SK-N-MC (cell line): ENCODE results near the gene PPP1R9A.

Experiments
- DNase-seq: peaks from one replicate; pipeline ENCODE4 v3.0.0-alpha.2; 2011; ENCODE audit warnings: low read depth, low spot score
- H3K27ac ChIP-seq: fragments of 200-600 bp; sonication (generic); 2 replicates; pipeline ENCODE4 v1.5.1; 2016; ENCODE audit warnings: mixed run types
- H3K36me3 ChIP-seq: fragments of 200-600 bp; sonication (generic); 2 replicates; pipeline ENCODE4 v1.6.1; 2017; ENCODE audit warnings: antibody characterized with exemption, low read length, mixed read lengths; ENCODE audit not compliant: insufficient read depth
- H3K4me3 ChIP-seq: fragments of 200-600 bp; sonication (generic); 2 replicates; pipeline ENCODE4 v1.5.1; 2016
- H3K9ac ChIP-seq: fragments of 200-600 bp; sonication (generic); 2 replicates; pipeline ENCODE4 v1.8.0; 2017; ENCODE audit warnings: mixed run types, mixed read lengths; ENCODE audit not compliant: insufficient read length
- H3K9me3 ChIP-seq: fragments of 200-600 bp; sonication (generic); 2 replicates; pipeline ENCODE4 v1.6.1; 2017; ENCODE audit warnings: low read depth, mild to moderate bottlenecking, antibody characterized with exemption, low read length, moderate library complexity, mixed read lengths
- EZH2 ChIP-seq: fragments of 200-600 bp; sonication (generic); IDR thresholded peaks from one replicate; pipeline ENCODE4 v1.6.1; 2017; ENCODE audit warnings: antibody characterized with exemption
- FOXP2 ChIP-seq: optimal IDR thresholded peaks from 2 replicates; pipeline ENCODE3; 2011; ENCODE audit warnings: mild to moderate bottlenecking, moderate library complexity; ENCODE audit not compliant: insufficient read depth; ENCODE audit errors: extremely low read length, control extremely low read depth
- POLR2AphosphoS5 ChIP-seq: IDR thresholded peaks from 2 replicates; pipeline ENCODE4 v1.6.1; 2012; ENCODE audit warnings: mild to moderate bottlenecking, low read depth, low read length, borderline replicate concordance

Gene PPP1R9A

GRCh38 chr7:94928168-94928707, 20.8 kb downstream of the PPP1R9A start:
- Histone ChIP-seq H3K4me3 (no peak overlapping the region), H3K9me3 (no peaks in the 10 kb centered on the region), H3K9ac (no peak overlapping the region), H3K27ac (no peak overlapping the region), H3K36me3 (no peaks in the 10 kb centered on the region)
- TF ChIP-seq EZH2 (no peak), FOXP2 (no peak), POLR2AphosphoS5 (no peak)
- DNase-seq: no peak

GRCh38 chr7:94933256-94933990, 26.0 kb downstream of the PPP1R9A start:
- no peak for DNase-seq
- Histone ChIP-seq H3K9ac (no peak overlapping the region), H3K9me3 (no peaks in the 10 kb centered on the region), H3K27ac (no peak overlapping the region), H3K36me3 (no peaks in the 10 kb centered on the region), H3K4me3 (no peak overlapping the region)
- TF ChIP-seq POLR2AphosphoS5 (no peak), EZH2 (no peak), FOXP2 (no peak)

GRCh38 chr7:94939395-94939794, 32.0 kb downstream of the PPP1R9A start:
- H3K27ac ChIP-seq: no peak overlapping the region
- no peak for TF ChIP-seq EZH2
- TF ChIP-seq POLR2AphosphoS5: no peak
- TF ChIP-seq FOXP2: no peak
- no peak overlapping the region for H3K4me3 ChIP-seq
- no peak for DNase-seq
- no peak overlapping the region for H3K9ac ChIP-seq
- no peaks in the 10 kb centered on the region for H3K36me3 ChIP-seq
- H3K9me3 ChIP-seq: no peaks in the 10 kb centered on the region

DNA sequence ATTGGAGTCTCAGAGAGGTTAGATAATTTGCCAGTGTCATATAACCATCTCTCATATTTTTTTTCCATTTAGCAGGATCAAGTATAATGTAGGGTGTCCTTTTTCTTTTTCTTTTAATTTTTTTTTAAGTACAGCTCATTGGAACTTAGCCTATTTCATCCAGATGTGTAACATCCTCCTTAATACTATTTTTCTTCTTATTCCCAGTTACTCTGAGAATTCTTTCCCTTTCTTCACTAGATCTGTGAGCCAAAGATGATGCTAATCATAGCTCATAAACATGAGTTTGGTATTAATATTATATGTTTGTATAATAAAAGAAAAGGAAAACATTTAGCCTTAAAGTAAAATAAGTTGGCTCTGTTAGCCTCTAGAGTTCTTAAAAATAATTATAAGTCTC, 32.8 kb downstream of the PPP1R9A start:
- Histone ChIP-seq H3K9me3 (no peaks in the 10 kb centered on the region), H3K36me3 (no peaks in the 10 kb centered on the region), H3K4me3 (no peak overlapping the region), H3K27ac (no peak overlapping the region), H3K9ac (no peak overlapping the region)
- no peak for DNase-seq
- TF ChIP-seq POLR2AphosphoS5 (no peak), FOXP2 (no peak), EZH2 (no peak)

DNA sequence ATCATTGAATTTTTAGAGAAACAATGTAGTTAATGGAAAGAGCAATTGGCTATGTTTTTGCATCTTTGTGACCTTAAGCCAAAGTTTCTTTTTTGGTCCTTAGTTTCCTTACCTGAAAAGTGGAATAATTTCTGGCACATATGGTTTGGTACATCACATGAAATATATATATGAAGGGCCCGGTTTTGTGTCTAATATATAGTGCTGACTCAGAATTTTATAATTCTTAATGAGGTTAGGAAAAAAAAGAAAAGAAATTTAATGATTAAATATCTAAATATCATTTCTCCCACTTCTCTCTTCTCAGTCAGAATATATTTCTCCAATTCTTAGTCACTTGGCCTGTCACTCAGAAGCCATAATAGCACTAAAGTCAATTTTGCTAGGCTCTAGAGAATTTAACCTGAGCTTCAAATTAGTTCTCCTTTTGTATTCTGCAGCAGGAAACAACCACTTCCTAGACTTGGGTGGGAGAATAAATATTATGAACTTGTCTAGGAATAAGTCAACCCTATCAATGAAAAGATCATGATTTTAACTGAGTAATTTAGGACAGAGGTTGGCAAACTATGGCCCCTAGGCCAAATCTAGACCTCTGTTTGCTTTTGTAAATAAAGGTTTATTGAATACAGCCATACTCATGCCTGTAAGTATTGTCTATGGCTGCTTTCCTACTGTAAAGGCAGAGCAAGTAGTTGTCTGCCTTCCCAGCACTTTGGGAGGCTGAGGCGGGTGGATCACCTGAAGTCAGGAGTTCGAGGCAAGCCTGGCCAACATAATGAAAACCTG, 34.6 kb downstream of the PPP1R9A start:
- no peaks in the 10 kb centered on the region for H3K9me3 ChIP-seq
- no peak for TF ChIP-seq FOXP2
- TF ChIP-seq EZH2: no peak
- no peak for TF ChIP-seq POLR2AphosphoS5
- DNase-seq: no peak
- H3K9ac ChIP-seq: no peak overlapping the region
- no peak overlapping the region for H3K27ac ChIP-seq
- no peak overlapping the region for H3K4me3 ChIP-seq
- H3K36me3 ChIP-seq: no peaks in the 10 kb centered on the region

DNA sequence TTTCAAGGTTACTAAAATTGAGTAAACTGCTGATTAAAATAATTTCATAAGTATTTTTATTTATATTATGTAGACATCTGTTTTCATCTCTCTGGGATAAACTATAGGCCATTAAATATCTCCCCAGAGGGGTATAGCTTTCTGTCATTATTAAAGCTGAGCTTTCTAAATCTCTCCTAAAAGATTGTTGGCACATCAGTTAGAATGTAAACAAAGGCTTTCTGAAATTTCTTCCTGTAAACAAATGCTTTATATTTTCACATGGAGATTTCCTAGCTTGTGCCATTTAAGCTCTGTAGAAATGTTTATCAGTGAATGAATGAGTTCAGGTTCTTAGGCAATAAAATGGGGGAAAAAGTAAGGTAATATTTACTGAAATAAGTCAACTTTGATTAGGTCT, 35.7 kb downstream of the PPP1R9A start:
- TF ChIP-seq EZH2 (no peak), POLR2AphosphoS5 (no peak), FOXP2 (no peak)
- Histone ChIP-seq H3K9ac (no peak overlapping the region), H3K27ac (no peak overlapping the region), H3K36me3 (no peaks in the 10 kb centered on the region), H3K9me3 (no peaks in the 10 kb centered on the region), H3K4me3 (no peak overlapping the region)
- DNase-seq: no peak

DNA sequence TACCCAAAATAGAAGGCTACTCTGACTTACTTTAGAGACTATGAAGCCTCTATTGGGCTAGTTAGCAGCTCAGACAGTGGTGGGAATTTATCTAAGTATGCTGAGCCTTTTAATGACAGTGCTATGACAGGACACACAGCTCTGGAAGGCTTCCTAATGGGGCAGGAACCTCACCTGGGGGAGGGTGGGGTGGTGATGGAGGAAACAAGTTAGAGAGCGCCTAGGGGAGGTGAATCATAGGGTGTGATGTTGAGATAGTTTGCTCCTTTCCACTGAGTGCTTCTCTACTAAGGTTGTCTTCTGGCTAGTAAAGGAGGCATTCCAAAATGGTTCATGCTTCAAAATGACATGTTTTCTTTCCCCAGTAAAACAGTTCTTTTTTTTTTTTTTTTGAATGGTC, 42.1 kb downstream of the PPP1R9A start:
- Histone ChIP-seq H3K4me3 (no peak overlapping the region), H3K36me3 (no peaks in the 10 kb centered on the region), H3K27ac (no peak overlapping the region), H3K9me3 (no peaks in the 10 kb centered on the region), H3K9ac (no peak overlapping the region)
- TF ChIP-seq EZH2 (no peak), FOXP2 (no peak)
- DNase-seq: no peak

DNA sequence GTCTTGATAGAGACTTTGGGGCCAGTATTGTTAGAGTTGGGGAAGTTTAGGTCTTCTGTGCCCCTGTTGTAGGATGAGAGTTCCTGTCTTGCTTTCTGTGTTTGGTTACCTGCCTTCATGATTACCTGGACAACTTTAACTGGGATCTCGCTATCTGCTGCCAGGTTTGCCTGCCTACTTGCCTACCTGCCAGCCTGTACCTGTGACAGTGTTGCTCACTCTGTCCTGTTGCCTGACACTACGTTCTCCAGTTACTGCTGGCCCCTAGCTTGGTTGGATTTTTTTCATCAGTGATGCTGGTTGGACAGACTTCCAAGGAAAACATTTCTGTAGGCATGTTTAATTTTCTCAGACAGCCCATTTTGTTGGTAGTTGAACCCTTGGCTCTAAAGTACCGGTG, 48.4 kb downstream of the PPP1R9A start:
- no peak for DNase-seq
- no peak overlapping the region for H3K9ac ChIP-seq
- H3K9me3 ChIP-seq: no peaks in the 10 kb centered on the region
- no peaks in the 10 kb centered on the region for H3K36me3 ChIP-seq
- H3K27ac ChIP-seq: no peak overlapping the region
- no peak overlapping the region for H3K4me3 ChIP-seq
- TF ChIP-seq POLR2AphosphoS5: no peak
- TF ChIP-seq EZH2: no peak
- no peak for TF ChIP-seq FOXP2
